ENCODE data around the gene IL17B.

IL17B gene

GRCh38 chr5:149376104-149376503, 3.0 kb downstream of the IL17B start:
- DNase-seq: no peak

GRCh38 chr5:149375434-149375833, 3.7 kb downstream of the IL17B start:
- no peak for DNase-seq

- DNase-seq: no peak
Measured at GRCh38 chr5:149374801-149375200, 4.3 kb downstream of the IL17B start.

GRCh38 chr5:149374303-149374702, 4.8 kb downstream of the IL17B start:
- DNase-seq: no peak

GRCh38 chr5:149372932-149373331, 6.2 kb downstream of the IL17B start:
- no peak for DNase-seq

GRCh38 chr5:149372076-149372795, 6.9 kb downstream of the IL17B start:
- DNase-seq: no peak

- no peak for DNase-seq
Measured at GRCh38 chr5:149371296-149371962, 7.7 kb downstream of the IL17B start.

GRCh38 chr5:149370878-149371277, 8.2 kb downstream of the IL17B start:
- no peak for DNase-seq

GRCh38 chr5:149367972-149368645, 11.0 kb downstream of the IL17B start:
- no peak for DNase-seq

GRCh38 chr5:149367249-149367971, 11.7 kb downstream of the IL17B start:
- DNase-seq: no peak

GRCh38 chr5:149366169-149366729, 12.8 kb downstream of the IL17B start:
- DNase-seq: no peak

GRCh38 chr5:149365418-149365817, 13.7 kb downstream of the IL17B start:
- no peak for DNase-seq

- DNase-seq: no peak
Measured at GRCh38 chr5:149364719-149365118, 14.4 kb downstream of the IL17B start.

- no peak for DNase-seq
Measured at GRCh38 chr5:149363936-149364335, 15.2 kb downstream of the IL17B start.

- DNase-seq: no peak
Measured at GRCh38 chr5:149363358-149363757, 15.7 kb downstream of the IL17B start.

GRCh38 chr5:149362541-149362940, 16.6 kb downstream of the IL17B start:
- no peak for DNase-seq

- DNase-seq: no peak
Measured at GRCh38 chr5:149360272-149360671, 18.8 kb downstream of the IL17B start.

GRCh38 chr5:149358868-149359495, 20.1 kb downstream of the IL17B start:
- DNase-seq: no peak

- DNase-seq: no peak
Measured at GRCh38 chr5:149358294-149358651, 20.8 kb downstream of the IL17B start.

GRCh38 chr5:149357370-149358293, 21.5 kb downstream of the IL17B start, which contains the start of gene PCYOX1L:
Gene PCYOX1L (plus strand): TSS chr5:149358046. CDS start chr5:149358069, 23 bp downstream.
- DNase-seq: peak; percentile 76

GRCh38 chr5:149356391-149356790, 22.7 kb downstream of the IL17B start:
- no peak for DNase-seq

Measured in GOT3 (cell line).